ENCODE results near the gene ENTPD3.

DNA sequence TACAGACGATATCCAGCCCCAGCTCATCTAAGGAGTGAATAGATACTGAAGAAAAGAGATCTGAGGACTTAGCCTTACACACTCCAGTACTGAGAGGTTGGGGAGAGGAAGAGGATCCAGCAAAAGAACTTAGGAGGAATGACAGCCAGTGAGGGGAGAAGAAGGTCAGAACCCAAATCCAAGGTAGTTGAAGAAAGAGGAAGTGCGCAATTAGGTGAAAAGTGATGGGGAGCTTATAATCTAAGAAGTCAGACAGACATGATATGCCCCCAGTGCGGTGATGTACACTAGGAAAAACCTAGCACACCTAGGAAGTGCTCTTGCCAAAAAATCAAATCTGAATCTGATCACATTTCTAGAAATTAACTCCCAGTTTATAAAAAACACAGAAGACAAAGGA is 20.6 kb downstream of the ENTPD3 start:
- TF ChIP-seq, protein P1, sequence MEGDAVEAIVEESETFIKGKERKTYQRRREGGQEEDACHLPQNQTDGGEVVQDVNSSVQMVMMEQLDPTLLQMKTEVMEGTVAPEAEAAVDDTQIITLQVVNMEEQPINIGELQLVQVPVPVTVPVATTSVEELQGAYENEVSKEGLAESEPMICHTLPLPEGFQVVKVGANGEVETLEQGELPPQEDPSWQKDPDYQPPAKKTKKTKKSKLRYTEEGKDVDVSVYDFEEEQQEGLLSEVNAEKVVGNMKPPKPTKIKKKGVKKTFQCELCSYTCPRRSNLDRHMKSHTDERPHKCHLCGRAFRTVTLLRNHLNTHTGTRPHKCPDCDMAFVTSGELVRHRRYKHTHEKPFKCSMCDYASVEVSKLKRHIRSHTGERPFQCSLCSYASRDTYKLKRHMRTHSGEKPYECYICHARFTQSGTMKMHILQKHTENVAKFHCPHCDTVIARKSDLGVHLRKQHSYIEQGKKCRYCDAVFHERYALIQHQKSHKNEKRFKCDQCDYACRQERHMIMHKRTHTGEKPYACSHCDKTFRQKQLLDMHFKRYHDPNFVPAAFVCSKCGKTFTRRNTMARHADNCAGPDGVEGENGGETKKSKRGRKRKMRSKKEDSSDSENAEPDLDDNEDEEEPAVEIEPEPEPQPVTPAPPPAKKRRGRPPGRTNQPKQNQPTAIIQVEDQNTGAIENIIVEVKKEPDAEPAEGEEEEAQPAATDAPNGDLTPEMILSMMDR (IDR thresholded peaks at IDR 0.05) = no peak
- no peak for TF ChIP-seq POLR2A (IDR thresholded peaks at IDR 0.05)

Data from body of pancreas (tissue), 4 donors.